Measurements from ENCODE around the gene ASAP2. TPM values are rescaled to one million over a fixed set of nuclear protein-coding genes. Genes with fewer than 3 reads are reported as not detected.

The ASAP2 gene
- total RNA-seq, 2 donors from 2014 or later, result 58.1 to 61.7 TPM

DNA sequence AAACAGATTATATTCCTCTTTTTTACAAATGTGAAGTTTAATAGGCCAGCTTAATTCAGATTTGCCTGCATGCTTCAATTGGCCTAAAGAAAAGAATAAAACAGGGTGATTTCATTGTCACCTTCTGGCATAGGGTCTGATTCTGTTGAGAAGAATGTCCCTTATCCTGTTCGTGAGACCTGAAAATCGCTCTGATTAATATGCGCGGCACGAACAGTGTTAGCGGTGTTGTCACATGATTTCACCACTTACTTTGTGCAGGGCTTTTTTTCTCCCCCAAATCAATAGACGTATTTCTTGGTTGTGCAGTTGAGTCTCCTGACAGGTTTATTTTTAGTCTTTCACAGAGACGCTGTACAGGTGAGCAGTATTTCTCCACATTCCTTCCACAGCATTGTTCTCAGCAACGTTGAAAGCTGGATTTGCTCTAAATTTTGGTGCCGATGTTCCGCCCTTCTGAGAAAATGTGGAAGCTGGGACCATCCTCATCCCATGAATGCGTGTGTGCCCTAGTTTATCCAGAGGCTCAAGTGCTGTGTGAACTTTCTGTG lies 134.8 kb downstream of the ASAP2 start:
- Histone ChIP-seq H3K9ac (ENCODE audit: low read depth in 2 of 2, low read length in 2 of 2) (no peak overlapping the region), H3K27ac (no peak overlapping the region), H3K4me1 (peaks cover 7% of the 10 kb centered on the region), H3K27me3 (no peaks in the 10 kb centered on the region), H3K4me3 (no peak overlapping the region), H3K9me3 (no peaks in the 10 kb centered on the region), H3K36me3 (no peaks in the 10 kb centered on the region)
- intact Hi-C loops (cut with DNase I), result no loop called here
- no peak for DNase-seq
- TF ChIP-seq, protein P1, sequence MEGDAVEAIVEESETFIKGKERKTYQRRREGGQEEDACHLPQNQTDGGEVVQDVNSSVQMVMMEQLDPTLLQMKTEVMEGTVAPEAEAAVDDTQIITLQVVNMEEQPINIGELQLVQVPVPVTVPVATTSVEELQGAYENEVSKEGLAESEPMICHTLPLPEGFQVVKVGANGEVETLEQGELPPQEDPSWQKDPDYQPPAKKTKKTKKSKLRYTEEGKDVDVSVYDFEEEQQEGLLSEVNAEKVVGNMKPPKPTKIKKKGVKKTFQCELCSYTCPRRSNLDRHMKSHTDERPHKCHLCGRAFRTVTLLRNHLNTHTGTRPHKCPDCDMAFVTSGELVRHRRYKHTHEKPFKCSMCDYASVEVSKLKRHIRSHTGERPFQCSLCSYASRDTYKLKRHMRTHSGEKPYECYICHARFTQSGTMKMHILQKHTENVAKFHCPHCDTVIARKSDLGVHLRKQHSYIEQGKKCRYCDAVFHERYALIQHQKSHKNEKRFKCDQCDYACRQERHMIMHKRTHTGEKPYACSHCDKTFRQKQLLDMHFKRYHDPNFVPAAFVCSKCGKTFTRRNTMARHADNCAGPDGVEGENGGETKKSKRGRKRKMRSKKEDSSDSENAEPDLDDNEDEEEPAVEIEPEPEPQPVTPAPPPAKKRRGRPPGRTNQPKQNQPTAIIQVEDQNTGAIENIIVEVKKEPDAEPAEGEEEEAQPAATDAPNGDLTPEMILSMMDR (IDR thresholded peaks at IDR 0.05), result no peak

GRCh38 chr2:9342659-9343058 lies 136.0 kb downstream of the ASAP2 start:
- intact Hi-C loops (cut with DNase I), result no loop called here
- H3K27me3 ChIP-seq, result no peaks in the 10 kb centered on the region
- H3K4me1 ChIP-seq, result no peaks in the 10 kb centered on the region

GRCh38 chr2:9343524-9343923 lies 136.9 kb downstream of the ASAP2 start:
- no peak overlapping the region for H3K4me3 ChIP-seq

More at GRCh38 chr2:9342659-9343058, 136.0 kb downstream of the ASAP2 start:
- Histone ChIP-seq H3K4me3 (no peak overlapping the region), H3K27ac (no peak overlapping the region), H3K36me3 (no peaks in the 10 kb centered on the region), H3K9ac (ENCODE audit: low read depth in 2 of 2, low read length in 2 of 2) (no peak overlapping the region), H3K9me3 (no peaks in the 10 kb centered on the region)
- no peak for DNase-seq
- TF ChIP-seq, protein P1 (IDR thresholded peaks at IDR 0.05), result no peak

GRCh38 chr2:9344434-9344833 lies 137.8 kb downstream of the ASAP2 start:
- H3K36me3 ChIP-seq, result no peaks in the 10 kb centered on the region
- H3K27me3 ChIP-seq, result no peaks in the 10 kb centered on the region
- H3K27ac ChIP-seq, result no peak overlapping the region
- no peak overlapping the region for H3K4me3 ChIP-seq
- DNase-seq, result no peak
- H3K9me3 ChIP-seq, result no peaks in the 10 kb centered on the region
- no peaks in the 10 kb centered on the region for H3K4me1 ChIP-seq
- TF ChIP-seq, protein P1 (IDR thresholded peaks at IDR 0.05), result no peak
- intact Hi-C loops (cut with DNase I), result no loop called here
- H3K9ac ChIP-seq (ENCODE audit: low read depth in 2 of 2, low read length in 2 of 2), result no peak overlapping the region

More at GRCh38 chr2:9343524-9343923, 136.9 kb downstream of the ASAP2 start:
- H3K27me3 ChIP-seq, result no peaks in the 10 kb centered on the region
- intact Hi-C loops (cut with DNase I), result no loop called here
- TF ChIP-seq, protein P1 (IDR thresholded peaks at IDR 0.05), result no peak
- H3K4me1 ChIP-seq, result no peaks in the 10 kb centered on the region
- no peak overlapping the region for H3K27ac ChIP-seq
- no peaks in the 10 kb centered on the region for H3K9me3 ChIP-seq
- no peak for DNase-seq
- H3K36me3 ChIP-seq, result no peaks in the 10 kb centered on the region
- no peak overlapping the region for H3K9ac ChIP-seq (ENCODE audit: low read depth in 2 of 2, low read length in 2 of 2)

DNA sequence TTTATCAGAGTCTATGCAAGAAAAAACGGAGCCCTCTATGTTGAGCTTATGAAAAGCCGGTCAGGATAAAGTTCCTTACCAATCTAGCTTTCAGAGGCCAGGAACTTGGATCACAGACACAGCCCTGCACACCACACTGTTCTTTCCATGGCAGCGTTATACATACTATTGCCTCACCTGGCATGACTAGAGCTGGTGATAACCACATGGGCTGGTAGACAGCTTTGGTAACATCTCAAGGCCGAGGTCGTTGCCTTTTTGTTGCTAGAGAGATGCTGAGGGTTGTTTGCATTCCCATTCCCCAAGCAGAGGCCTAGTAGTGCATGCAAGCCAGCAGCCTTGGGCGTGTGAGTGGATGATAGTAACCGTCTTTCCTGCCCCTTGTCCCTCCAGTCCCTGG lies 138.7 kb downstream of the ASAP2 start:
- Histone ChIP-seq H3K27ac (no peak overlapping the region), H3K36me3 (no peaks in the 10 kb centered on the region)
- no peak for DNase-seq

More for the DNA sequence above, 138.7 kb downstream of the ASAP2 start:
- no peaks in the 10 kb centered on the region for H3K27me3 ChIP-seq
- no peak overlapping the region for H3K9ac ChIP-seq (ENCODE audit: low read depth in 2 of 2, low read length in 2 of 2)
- H3K9me3 ChIP-seq, result no peaks in the 10 kb centered on the region
- no peaks in the 10 kb centered on the region for H3K4me1 ChIP-seq
- H3K4me3 ChIP-seq, result no peak overlapping the region
- intact Hi-C loops (cut with DNase I), result no loop called here
- TF ChIP-seq, protein P1 (IDR thresholded peaks at IDR 0.05), result no peak

Measured in colonic mucosa (tissue), 4 donors.